Esophagus squamous epithelium (tissue), 5 donors: ENCODE data around the gene MGAT5. TPM values are rescaled to one million over a fixed set of nuclear protein-coding genes. Genes with fewer than 3 reads are reported as not detected.

ENCODE experiments used
- DNase-seq: peaks from one replicate; lab custom pipeline; 2025; lab: John Stamatoyannopoulos, UW
- H3K27ac ChIP-seq, 4 donors: fragments of 200-600 bp; sonication (generic); one replicate each; pipeline ENCODE4 v1.5.1; 2016 to 2019; ENCODE audit warnings: mild to moderate bottlenecking in 1 of 4
- H3K27me3 ChIP-seq, 4 donors: fragments of 200-600 bp; sonication (generic); 1 replicate in 3 of 4; 2 replicates in 1 of 4; pipeline versions ENCODE4 v1.5.1 to v1.6.0; 2017 to 2021; ENCODE audit warnings: antibody characterized with exemption in 1 of 4
- H3K36me3 ChIP-seq, 3 donors: fragments of 200-600 bp; sonication (generic); one replicate each; pipeline ENCODE4 v1.5.1; 2016 to 2019
- H3K4me1 ChIP-seq, 3 donors: fragments of 200-600 bp; sonication (generic); one replicate each; pipeline ENCODE4 v1.5.1; 2017 to 2019
- H3K4me3 ChIP-seq, 4 donors: fragments of 200-600 bp; sonication (generic); 1 replicate in 3 of 4; 2 replicates in 1 of 4; pipeline ENCODE4 v1.5.1; 2016 to 2019; ENCODE audit warnings: mild to moderate bottlenecking in 2 of 4, moderate library complexity in 1 of 4
- H3K9me3 ChIP-seq, 3 donors: fragments of 200-600 bp; sonication (generic); one replicate each; pipeline ENCODE4 v1.5.1; 2016 to 2019
- POLR2A ChIP-seq, 4 donors: fragments of 450-650 bp; IDR thresholded peaks; one replicate each; pipeline ENCODE4 v1.6.1; 2017; ENCODE audit warnings: antibody characterized with exemption in 4 of 4, mild to moderate bottlenecking in 4 of 4, moderate library complexity in 3 of 4
- WGBS, 2 donors: methylation state at CpG; one replicate each; pipeline ENCODE4 v1.1.5; 2018; 5-methylcytosine and 5-hydroxymethylcytosine counted together
- intact Hi-C: fragments of 100-400 bp; cut with DNase I; formaldehyde crosslinking; loops from one replicate; pipeline ENCODE4 v1.15.0; 2022
- total RNA-seq, 4 donors: library from RNA; depleted of rRNA; stranded (reverse); fragments of >200 nt; gene quantifications; one replicate each; pipeline ENCODE4 v1.1.0, GENCODE V29; 2016
- TF ChIP-seq, protein P1 (sequence below), 6 experiments: fragments of 450-650 bp in 4 of 6; fragments of 200-600 bp in 2 of 6; sonication (generic) in 2 of 6; IDR thresholded peaks; one replicate each; pipeline ENCODE4 v1.5.1; 2016 to 2019; ENCODE audit warnings: antibody characterized with exemption in 6 of 6, mild to moderate bottlenecking in 4 of 6, moderate library complexity in 4 of 6
- donor health status: DM: yes; HTN: yes; CAD: no.

Gene MGAT5
- total RNA-seq, 4 donors from 2014 or later, result 14.2 to 29.2 (median 24.6) TPM

DNA sequence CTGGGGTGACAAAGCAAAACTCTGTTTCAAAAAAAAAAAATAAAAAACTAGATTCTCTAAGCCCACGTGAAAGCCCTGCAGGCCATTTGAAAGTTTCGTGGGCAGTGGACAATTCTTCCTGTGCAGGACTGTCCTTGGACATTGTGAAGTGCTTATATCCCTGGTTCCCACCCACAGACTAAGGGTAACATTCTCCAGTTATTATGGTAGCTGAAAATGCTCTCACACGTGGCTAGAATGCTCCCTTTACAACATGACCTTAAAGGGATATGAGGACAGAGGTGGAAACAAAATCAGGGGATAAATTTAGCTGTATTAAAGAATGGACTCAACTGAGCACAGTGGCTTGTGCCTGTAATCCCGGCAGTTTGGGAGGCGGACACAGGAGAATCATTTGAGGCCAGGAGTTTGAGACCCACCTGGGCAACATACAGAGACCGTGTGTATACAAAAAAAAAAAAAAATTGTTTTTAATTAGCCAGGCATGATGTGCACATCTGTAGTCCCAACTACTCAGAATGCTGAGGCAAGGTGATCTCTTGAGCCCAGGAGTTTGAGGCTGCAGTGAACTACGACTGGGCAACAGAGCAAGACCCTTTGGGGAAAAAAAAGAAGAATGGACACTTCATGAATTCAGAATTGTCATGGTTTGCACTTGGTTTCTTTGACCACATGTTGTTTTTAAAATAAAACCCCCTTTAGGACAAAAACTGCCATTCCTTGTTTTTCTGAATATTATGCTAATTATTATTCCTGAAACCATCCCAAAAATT, 167.9 kb downstream of the MGAT5 start:
- no peaks in the 10 kb centered on the region for H3K9me3 ChIP-seq
- H3K27ac ChIP-seq, result no peak overlapping the region
- 80 to 83% methylated on average over 7 of the region's 7 CpGs for WGBS, 2 donors
- no peak overlapping the region for H3K4me3 ChIP-seq
- peaks cover 0 to 38% (median 0%) of the 10 kb centered on the region in 3 donors for H3K36me3 ChIP-seq
- DNase-seq, result no peak
- TF ChIP-seq POLR2A (IDR thresholded peaks at IDR 0.05), result no peak
- TF ChIP-seq, protein P1, sequence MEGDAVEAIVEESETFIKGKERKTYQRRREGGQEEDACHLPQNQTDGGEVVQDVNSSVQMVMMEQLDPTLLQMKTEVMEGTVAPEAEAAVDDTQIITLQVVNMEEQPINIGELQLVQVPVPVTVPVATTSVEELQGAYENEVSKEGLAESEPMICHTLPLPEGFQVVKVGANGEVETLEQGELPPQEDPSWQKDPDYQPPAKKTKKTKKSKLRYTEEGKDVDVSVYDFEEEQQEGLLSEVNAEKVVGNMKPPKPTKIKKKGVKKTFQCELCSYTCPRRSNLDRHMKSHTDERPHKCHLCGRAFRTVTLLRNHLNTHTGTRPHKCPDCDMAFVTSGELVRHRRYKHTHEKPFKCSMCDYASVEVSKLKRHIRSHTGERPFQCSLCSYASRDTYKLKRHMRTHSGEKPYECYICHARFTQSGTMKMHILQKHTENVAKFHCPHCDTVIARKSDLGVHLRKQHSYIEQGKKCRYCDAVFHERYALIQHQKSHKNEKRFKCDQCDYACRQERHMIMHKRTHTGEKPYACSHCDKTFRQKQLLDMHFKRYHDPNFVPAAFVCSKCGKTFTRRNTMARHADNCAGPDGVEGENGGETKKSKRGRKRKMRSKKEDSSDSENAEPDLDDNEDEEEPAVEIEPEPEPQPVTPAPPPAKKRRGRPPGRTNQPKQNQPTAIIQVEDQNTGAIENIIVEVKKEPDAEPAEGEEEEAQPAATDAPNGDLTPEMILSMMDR (IDR thresholded peaks at IDR 0.05), result no peak
- no peaks in the 10 kb centered on the region for H3K4me1 ChIP-seq
- intact Hi-C loops, result no loop called here
- no peaks in the 10 kb centered on the region for H3K27me3 ChIP-seq

DNA sequence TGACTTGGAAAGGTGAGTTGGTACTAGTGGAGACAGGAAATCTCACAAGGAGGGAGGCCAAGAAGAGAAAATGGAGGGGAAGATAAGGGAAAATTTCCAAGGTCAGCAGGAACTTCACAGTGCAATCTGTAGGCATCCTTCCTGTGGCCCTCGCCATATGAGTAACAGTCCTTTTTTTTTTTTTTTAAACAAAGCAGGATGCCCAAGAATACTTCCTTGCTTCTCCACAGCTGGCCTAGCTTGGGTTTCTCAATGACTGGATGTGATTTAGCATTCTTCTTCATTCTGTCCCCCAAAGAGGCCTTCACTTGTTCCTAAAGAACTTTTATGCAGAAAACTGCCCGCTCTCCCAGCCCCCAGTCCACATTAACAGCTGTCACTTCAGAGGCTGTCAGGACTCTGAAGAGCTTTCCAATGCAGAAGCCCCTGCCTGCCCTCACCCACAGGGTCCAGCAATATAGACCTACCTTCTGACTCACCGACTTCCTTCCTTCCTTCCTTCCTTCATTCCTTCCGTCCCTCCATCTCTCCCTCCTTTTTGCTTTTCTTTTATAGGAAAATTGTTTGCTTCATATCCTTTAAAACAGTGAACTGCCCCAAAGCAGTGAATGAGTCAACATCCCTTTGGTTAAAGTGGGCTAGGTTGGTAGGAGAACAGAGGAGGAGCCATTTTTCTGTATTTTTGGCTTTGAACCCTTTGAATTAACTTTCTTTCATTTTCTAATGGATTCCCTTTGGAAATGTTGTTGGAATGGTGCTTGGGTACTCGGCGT, 172.0 kb downstream of the MGAT5 start:
- no peaks in the 10 kb centered on the region for H3K27me3 ChIP-seq
- H3K4me3 ChIP-seq, result no peak overlapping the region
- peak overlapping the region in 1 of 4 donors; percentile 32 for H3K27ac ChIP-seq
- TF ChIP-seq, protein P1 (IDR thresholded peaks at IDR 0.05), result no peak
- no peak for TF ChIP-seq POLR2A (IDR thresholded peaks at IDR 0.05)
- 80 to 86% methylated on average over 6 of the region's 6 CpGs for WGBS, 2 donors
- no peaks in the 10 kb centered on the region for H3K9me3 ChIP-seq
- no peak for DNase-seq
- H3K4me1 ChIP-seq, result no peaks in the 10 kb centered on the region
- peaks cover 0 to 79% (median 0%) of the 10 kb centered on the region in 3 donors for H3K36me3 ChIP-seq
- intact Hi-C loops, result no loop called here

DNA sequence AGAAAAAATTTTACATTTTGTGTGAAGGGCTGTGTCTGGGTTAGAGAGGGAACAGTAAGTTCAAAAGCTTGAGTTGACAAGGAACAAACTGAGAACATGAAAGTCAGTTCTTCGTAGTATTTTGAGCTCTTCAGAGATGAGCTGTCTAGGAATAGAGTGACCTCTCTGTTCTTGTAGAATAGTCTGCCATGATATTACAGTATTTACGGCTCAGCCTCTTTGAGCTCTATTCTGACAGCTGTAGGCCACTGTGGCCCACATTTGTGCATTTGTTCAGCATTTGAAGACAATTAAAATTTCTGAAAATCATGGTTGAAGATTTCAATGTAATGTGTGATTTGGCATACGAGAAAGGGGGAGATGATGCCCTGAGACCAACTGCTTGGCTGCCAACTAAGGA, 172.8 kb downstream of the MGAT5 start:
- peaks cover 0 to 87% (median 0%) of the 10 kb centered on the region in 3 donors for H3K36me3 ChIP-seq
- no peaks in the 10 kb centered on the region for H3K9me3 ChIP-seq
- H3K27ac ChIP-seq, result peak overlapping the region in 1 of 4 donors; percentile 17
- WGBS, 2 donors, result 79 to 83% methylated on average over 3 of the region's 3 CpGs
- no peak overlapping the region for H3K4me3 ChIP-seq
- no peak for DNase-seq
- intact Hi-C loops, result no loop called here
- H3K4me1 ChIP-seq, result no peaks in the 10 kb centered on the region
- TF ChIP-seq, protein P1 (IDR thresholded peaks at IDR 0.05), result no peak
- TF ChIP-seq POLR2A (IDR thresholded peaks at IDR 0.05), result no peak
- H3K27me3 ChIP-seq, result no peaks in the 10 kb centered on the region

DNA sequence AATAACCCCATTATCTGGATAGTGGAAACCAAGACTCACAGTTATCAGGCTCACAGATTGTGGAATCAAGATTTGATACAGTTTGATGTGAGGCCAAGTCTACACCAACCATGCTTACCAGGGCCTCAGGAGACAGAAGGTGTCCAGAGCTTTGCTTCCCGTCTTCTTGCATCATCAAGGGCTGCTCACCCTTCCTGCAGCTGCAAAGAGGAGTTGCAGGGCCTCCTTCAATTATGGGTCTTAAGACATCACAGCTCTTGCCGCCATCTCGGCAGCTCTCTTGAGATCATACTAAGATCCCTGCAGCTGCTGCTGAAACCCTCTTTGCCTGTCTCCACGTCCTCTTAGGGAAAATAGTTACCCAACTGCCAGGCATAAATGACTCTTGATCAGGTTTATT, 176.0 kb downstream of the MGAT5 start:
- Histone ChIP-seq H3K4me1 (no peaks in the 10 kb centered on the region), H3K27ac (no peak overlapping the region), H3K4me3 (no peak overlapping the region), H3K9me3 (no peaks in the 10 kb centered on the region), H3K36me3 (peaks cover 0 to 92% (median 0%) of the 10 kb centered on the region in 3 donors), H3K27me3 (no peaks in the 10 kb centered on the region)
- TF ChIP-seq, protein P1 (IDR thresholded peaks at IDR 0.05), result no peak
- TF ChIP-seq POLR2A (IDR thresholded peaks at IDR 0.05), result no peak
- no peak for DNase-seq
- 91 to 93% methylated on average over 4 of the region's 4 CpGs for WGBS, 2 donors
- intact Hi-C loops, result no loop called here
